BLaER1 treated with 17β-estradiol and CSF1 and Interleukin-3, amounts not matched to agents 10 nM and 100 nM (cell line): ENCODE data around the gene ATAD5.

Experiments
- H3K27ac ChIP-seq, 11 experiments: shearing (Covaris generic); formaldehyde crosslinking; 2 replicates each; pipeline ENCODE4 v1.8.1; 2022
- H3K27me3 ChIP-seq, 11 experiments: shearing (Covaris generic); formaldehyde crosslinking; 2 replicates each; pipeline ENCODE4 v1.8.1; 2022
- H3K36me3 ChIP-seq, 11 experiments: shearing (Covaris generic); formaldehyde crosslinking; 2 replicates each; pipeline ENCODE4 v1.8.1; 2022
- H3K4me1 ChIP-seq, 10 experiments: shearing (Covaris generic); formaldehyde crosslinking; 2 replicates each; pipeline ENCODE4 v1.8.1; 2022
- H3K4me2 ChIP-seq, 11 experiments: shearing (Covaris generic); formaldehyde crosslinking; 2 replicates each; pipeline ENCODE4 v1.8.1; 2022
- H3K4me3 ChIP-seq, 10 experiments: shearing (Covaris generic); formaldehyde crosslinking; 2 replicates each; pipeline ENCODE4 v1.8.1; 2022
- H3K9ac ChIP-seq, 11 experiments: shearing (Covaris generic); formaldehyde crosslinking; 2 replicates each; pipeline ENCODE4 v1.8.1; 2022
- H3K9me3 ChIP-seq, 11 experiments: shearing (Covaris generic); formaldehyde crosslinking; replicated peaks in 1 of 11; 2 replicates each; pipeline ENCODE4 v1.8.1; 2022
- H4K20me1 ChIP-seq, 11 experiments: shearing (Covaris generic); formaldehyde crosslinking; 2 replicates each; pipeline ENCODE4 v1.8.1; 2022
- Cebpa-rat ChIP-seq, 11 experiments: shearing (Covaris generic); IDR thresholded peaks; 2 replicates each; pipeline ENCODE4 v1.8.1; 2022

ATAD5 gene, protein sequence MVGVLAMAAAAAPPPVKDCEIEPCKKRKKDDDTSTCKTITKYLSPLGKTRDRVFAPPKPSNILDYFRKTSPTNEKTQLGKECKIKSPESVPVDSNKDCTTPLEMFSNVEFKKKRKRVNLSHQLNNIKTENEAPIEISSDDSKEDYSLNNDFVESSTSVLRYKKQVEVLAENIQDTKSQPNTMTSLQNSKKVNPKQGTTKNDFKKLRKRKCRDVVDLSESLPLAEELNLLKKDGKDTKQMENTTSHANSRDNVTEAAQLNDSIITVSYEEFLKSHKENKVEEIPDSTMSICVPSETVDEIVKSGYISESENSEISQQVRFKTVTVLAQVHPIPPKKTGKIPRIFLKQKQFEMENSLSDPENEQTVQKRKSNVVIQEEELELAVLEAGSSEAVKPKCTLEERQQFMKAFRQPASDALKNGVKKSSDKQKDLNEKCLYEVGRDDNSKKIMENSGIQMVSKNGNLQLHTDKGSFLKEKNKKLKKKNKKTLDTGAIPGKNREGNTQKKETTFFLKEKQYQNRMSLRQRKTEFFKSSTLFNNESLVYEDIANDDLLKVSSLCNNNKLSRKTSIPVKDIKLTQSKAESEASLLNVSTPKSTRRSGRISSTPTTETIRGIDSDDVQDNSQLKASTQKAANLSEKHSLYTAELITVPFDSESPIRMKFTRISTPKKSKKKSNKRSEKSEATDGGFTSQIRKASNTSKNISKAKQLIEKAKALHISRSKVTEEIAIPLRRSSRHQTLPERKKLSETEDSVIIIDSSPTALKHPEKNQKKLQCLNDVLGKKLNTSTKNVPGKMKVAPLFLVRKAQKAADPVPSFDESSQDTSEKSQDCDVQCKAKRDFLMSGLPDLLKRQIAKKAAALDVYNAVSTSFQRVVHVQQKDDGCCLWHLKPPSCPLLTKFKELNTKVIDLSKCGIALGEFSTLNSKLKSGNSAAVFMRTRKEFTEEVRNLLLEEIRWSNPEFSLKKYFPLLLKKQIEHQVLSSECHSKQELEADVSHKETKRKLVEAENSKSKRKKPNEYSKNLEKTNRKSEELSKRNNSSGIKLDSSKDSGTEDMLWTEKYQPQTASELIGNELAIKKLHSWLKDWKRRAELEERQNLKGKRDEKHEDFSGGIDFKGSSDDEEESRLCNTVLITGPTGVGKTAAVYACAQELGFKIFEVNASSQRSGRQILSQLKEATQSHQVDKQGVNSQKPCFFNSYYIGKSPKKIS (N-terminal part only)

DNA sequence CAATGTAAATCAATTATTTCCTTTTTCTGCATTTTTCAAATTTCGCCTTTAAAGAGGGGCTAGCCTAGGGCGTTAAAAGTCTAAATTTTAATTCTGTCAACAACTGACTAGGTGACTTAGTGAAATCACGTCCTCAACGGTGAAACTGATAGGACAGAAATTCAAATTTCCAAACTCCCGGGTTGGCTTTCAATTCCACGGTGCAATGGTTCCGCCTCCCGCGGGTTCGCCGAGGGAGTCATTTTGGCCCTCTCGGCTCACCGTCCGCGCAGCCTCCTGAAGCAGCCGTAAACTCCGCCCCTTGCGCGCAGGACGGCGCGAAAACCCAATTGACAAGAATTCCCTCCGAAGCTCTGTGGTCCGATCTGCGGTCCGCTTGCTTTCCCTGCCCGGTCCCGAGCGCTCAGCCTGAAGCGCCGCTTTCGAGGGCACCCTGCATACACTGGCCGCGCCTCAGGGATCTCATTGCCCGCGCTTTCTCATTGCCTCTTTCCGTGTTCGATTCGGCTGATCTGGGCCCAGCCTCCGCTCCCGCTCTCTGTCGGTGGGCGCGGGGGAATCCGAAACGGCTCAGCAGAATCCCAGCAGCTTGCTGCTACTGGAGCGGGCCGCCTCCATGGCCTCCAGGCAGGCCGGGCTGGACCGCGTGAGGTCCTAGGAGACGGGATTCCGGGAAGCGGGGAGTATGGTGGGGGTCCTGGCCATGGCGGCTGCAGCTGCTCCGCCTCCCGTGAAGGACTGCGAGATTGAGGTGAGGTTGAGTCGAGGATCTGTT is at the start of gene ATAD5:
ATAD5 (plus strand) TSS at position 304 of the 775 bp plus-strand sequence; CDS start at position 686, 382 bp downstream.
- no peak for TF ChIP-seq Cebpa-rat (IDR thresholded peaks at IDR 0.05)
- peak within 1 kb of the TSS; percentile 70 to 96 (median 86) for H3K4me2 ChIP-seq
- no peaks in the 10 kb centered on the region for H3K9me3 ChIP-seq
- H3K9ac ChIP-seq: peak within 1 kb of the TSS; percentile 90 to 98 (median 94)
- H3K4me3 ChIP-seq: peak within 1 kb of the TSS; percentile 80 to 98 (median 90)
- H4K20me1 ChIP-seq: peaks cover 0 to 11% (median 0%) of the 10 kb centered on the region in 11 experiments; a peak in 1 of 22 replicates
- H3K27ac ChIP-seq: peak within 1 kb of the TSS; percentile 36 to 96 (median 90); a peak in 21 of 22 replicates
- H3K27me3 ChIP-seq: no peaks in the 10 kb centered on the region
- peaks cover 20 to 27% (median 22%) of the 10 kb centered on the region in 10 experiments for H3K4me1 ChIP-seq
- H3K36me3 ChIP-seq: peaks cover 0 to 34% (median 27%) of the 10 kb centered on the region in 11 experiments; a peak in 20 of 22 replicates

DNA sequence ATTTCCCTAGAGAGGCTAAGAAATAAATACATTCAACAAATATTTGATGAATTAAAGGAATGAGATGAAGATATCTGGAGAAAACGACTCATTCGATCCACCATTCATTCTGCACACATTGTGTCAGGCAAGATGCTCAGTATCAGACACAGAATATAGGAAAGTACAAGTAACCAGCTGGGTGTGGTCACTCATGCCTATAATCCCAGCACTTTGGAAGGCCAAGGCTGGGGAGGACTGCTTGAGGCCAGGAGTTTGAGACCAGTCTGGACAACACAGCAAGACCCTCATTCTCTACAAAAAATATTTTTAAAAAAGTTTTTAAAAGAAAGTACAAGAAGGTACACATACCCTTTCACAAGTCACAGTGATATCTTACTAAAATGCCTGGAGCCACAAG is 49.6 kb upstream of the ATAD5 start:
- no peak overlapping the region for H3K4me2 ChIP-seq
- no peak for TF ChIP-seq Cebpa-rat (IDR thresholded peaks at IDR 0.05)
- H3K36me3 ChIP-seq: peaks cover 74 to 91% (median 82%) of the 10 kb centered on the region in 11 experiments
- H3K27ac ChIP-seq: no peak overlapping the region
- H3K4me3 ChIP-seq: no peak overlapping the region
- H3K27me3 ChIP-seq: no peaks in the 10 kb centered on the region
- H3K9ac ChIP-seq: no peak overlapping the region
- no peaks in the 10 kb centered on the region for H3K9me3 ChIP-seq
- H4K20me1 ChIP-seq: peaks cover 0 to 44% (median 4%) of the 10 kb centered on the region in 11 experiments; a peak in 10 of 22 replicates
- peaks cover 0 to 7% (median 4%) of the 10 kb centered on the region in 10 experiments; a peak in 9 of 20 replicates for H3K4me1 ChIP-seq

DNA sequence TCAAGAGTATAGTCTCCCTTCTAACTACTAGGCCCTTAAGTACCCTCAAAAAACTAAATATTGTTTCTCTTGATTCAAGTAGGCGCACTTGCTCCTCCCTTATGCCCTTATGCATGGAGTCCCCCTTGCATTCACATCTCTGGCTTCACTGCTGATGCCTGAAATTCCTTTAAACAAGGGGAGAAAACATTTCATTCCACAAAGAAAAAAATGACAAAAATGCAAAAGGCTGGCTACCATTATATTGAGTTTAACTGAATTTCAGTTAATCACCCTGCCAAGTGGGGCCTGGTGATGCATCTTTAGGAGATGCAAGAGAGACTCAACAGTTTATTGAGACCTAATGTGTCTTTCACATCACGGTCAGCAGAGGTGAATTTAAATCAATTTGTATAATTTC is 42.8 kb upstream of the ATAD5 start:
- H3K4me2 ChIP-seq: no peak overlapping the region
- peaks cover 0 to 16% (median 10%) of the 10 kb centered on the region in 10 experiments; a peak in 11 of 20 replicates for H3K4me1 ChIP-seq
- no peak overlapping the region for H3K4me3 ChIP-seq
- no peak overlapping the region for H3K27ac ChIP-seq
- peaks cover 93 to 100% (median 99%) of the 10 kb centered on the region in 11 experiments for H3K36me3 ChIP-seq
- no peaks in the 10 kb centered on the region for H3K27me3 ChIP-seq
- H3K9me3 ChIP-seq: no peaks in the 10 kb centered on the region
- TF ChIP-seq Cebpa-rat (IDR thresholded peaks at IDR 0.05): no peak
- peaks cover 0 to 52% (median 0%) of the 10 kb centered on the region in 11 experiments; a peak in 9 of 22 replicates for H4K20me1 ChIP-seq
- no peak overlapping the region for H3K9ac ChIP-seq

DNA sequence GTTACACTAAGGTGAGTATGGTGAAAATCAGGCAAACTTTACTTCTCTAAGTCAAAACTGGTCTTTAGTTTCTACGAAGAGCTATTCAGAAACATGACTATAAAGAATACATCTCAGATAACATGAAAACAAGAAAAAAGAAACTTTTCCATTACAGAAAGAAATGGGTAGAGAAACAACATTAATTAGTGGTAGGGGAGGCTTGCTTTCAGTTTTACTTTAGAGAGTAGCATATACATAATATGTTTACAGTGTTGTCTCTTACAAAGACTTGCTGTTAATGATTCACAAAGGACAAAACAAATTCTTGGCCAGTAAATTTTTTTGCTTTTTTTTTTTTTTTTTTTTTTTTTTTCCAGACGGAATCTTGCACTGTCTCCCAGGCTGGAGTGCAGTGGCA is 41.5 kb upstream of the ATAD5 start:
- H3K4me1 ChIP-seq: peaks cover 0 to 16% (median 10%) of the 10 kb centered on the region in 10 experiments; a peak in 11 of 20 replicates
- no peak overlapping the region for H3K27ac ChIP-seq
- no peaks in the 10 kb centered on the region for H3K9me3 ChIP-seq
- H3K4me3 ChIP-seq: no peak overlapping the region
- no peak overlapping the region for H3K4me2 ChIP-seq
- H3K9ac ChIP-seq: no peak overlapping the region
- no peak for TF ChIP-seq Cebpa-rat (IDR thresholded peaks at IDR 0.05)
- H3K36me3 ChIP-seq: peaks cover 93 to 100% (median 99%) of the 10 kb centered on the region in 11 experiments
- no peaks in the 10 kb centered on the region for H3K27me3 ChIP-seq
- peaks cover 0 to 58% (median 0%) of the 10 kb centered on the region in 11 experiments; a peak in 9 of 22 replicates for H4K20me1 ChIP-seq

DNA sequence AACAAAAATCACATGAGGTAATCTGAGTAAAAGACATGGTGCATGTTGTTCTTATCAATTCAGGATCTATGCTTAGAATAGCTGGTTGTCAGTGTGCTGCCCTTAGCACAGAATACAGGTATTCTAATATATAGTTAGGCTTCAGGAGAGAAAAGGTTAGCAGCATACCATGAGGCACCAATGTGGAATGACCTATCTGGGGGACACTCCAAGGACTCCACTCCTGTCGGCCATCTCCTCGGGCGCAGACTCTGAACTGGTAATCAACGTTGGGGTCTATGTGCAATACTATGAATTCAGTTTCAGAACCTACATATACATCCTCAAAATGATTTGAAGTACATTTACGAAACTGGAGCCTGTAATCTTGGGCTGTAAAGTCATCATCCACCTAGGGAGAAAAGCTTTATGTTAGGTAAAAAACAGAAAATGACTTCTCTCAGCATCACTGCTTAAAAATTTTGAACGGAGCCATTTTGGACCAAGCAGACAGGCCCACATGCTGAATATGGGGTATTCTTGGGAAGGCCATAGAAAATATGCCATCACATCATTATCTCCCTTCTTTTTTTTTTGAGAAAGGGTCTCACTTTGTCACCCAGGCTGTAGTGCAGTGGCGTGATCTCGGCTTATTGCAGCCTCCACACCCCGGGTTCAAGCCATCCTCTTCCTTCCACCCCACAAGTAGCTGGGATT is 38.3 kb upstream of the ATAD5 start:
- peaks cover 94 to 100% (median 99%) of the 10 kb centered on the region in 11 experiments for H3K36me3 ChIP-seq

DNA sequence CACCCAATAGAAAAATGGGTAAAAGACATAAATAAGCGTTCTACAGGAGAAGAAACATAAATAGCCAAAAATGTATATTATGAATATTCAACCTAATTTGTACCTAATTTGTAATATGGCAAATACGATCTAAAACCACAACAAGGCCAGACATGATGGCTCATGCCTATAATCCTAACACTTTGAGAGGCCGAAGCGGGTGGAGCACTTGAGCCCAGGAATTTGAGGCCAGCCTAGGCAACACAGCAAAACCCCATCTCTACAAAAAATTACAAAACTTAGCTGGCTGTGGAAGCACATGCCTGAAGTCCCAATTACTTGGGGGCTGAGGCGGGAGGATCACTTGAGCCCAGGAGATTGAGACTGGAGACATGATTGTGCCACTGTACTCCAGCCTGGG is 37.4 kb upstream of the ATAD5 start:
- H3K36me3 ChIP-seq: peaks cover 94 to 100% (median 100%) of the 10 kb centered on the region in 11 experiments

More for the DNA sequence above, 38.3 kb upstream of the ATAD5 start:
- Histone ChIP-seq H3K4me2 (no peak overlapping the region), H3K4me1 (no peaks in the 10 kb centered on the region), H3K9me3 (no peaks in the 10 kb centered on the region), H3K27me3 (no peaks in the 10 kb centered on the region), H3K27ac (no peak overlapping the region), H4K20me1 (peaks cover 0 to 74% (median 0%) of the 10 kb centered on the region in 11 experiments; a peak in 9 of 22 replicates), H3K4me3 (no peak overlapping the region), H3K9ac (no peak overlapping the region)
- TF ChIP-seq Cebpa-rat (IDR thresholded peaks at IDR 0.05): no peak

DNA sequence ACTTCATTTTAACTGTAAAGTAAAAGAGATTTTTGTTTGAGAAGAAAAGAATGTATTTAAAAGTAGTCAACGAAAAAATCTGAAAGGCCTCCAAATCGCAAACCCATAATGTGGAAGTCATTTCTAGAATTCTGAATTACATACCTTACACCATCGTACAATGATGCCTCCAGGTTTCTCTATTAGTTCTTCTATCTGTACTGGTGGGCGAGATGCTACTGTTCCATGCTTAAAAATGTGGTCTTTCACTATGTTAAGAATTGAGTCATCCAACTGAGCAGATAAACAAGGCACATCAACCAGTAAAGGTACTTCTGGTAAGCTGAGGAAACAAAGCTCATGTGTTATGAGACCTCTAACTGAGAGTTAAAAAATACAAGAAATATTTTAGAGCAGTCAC is 35.8 kb upstream of the ATAD5 start:
- Histone ChIP-seq H3K9me3 (no peaks in the 10 kb centered on the region), H3K36me3 (peaks cover 97 to 100% (median 100%) of the 10 kb centered on the region in 11 experiments), H3K4me2 (no peak overlapping the region), H3K27ac (no peak overlapping the region), H3K4me1 (no peaks in the 10 kb centered on the region), H3K4me3 (no peak overlapping the region), H3K27me3 (no peaks in the 10 kb centered on the region), H3K9ac (no peak overlapping the region), H4K20me1 (peaks cover 0 to 88% (median 0%) of the 10 kb centered on the region in 11 experiments; a peak in 10 of 22 replicates)
- TF ChIP-seq Cebpa-rat (IDR thresholded peaks at IDR 0.05): no peak

More for the DNA sequence above, 37.4 kb upstream of the ATAD5 start:
- TF ChIP-seq Cebpa-rat (IDR thresholded peaks at IDR 0.05): no peak
- Histone ChIP-seq H4K20me1 (peaks cover 0 to 78% (median 0%) of the 10 kb centered on the region in 11 experiments; a peak in 9 of 22 replicates), H3K9me3 (no peaks in the 10 kb centered on the region), H3K4me3 (no peak overlapping the region), H3K4me1 (no peaks in the 10 kb centered on the region), H3K9ac (no peak overlapping the region), H3K4me2 (no peak overlapping the region), H3K27ac (no peak overlapping the region), H3K27me3 (no peaks in the 10 kb centered on the region)
